ENCODE results near the gene PRPS1. TPM values are rescaled to one million over a fixed set of nuclear protein-coding genes. Genes with fewer than 3 reads are reported as not detected.
"Not testable (repeated sequence)": the region's sequence is repeated elsewhere in the genome, so short reads cannot be mapped to it uniquely, and the experiment has no call there.

The PRPS1 gene
- total RNA-seq, 2 donors from 2014 or later: 85.2 to 88.2 TPM

GRCh38 chrX:107671256-107671655, 42.9 kb downstream of the PRPS1 start:
- H3K27me3 Mint-ChIP-seq (ENCODE audit: low read depth): peaks cover 22% of the 10 kb centered on the region
- not testable (repeated sequence) for H3K4me3 Mint-ChIP-seq; H3K36me3 Mint-ChIP-seq (ENCODE audit: insufficient read depth in 2 of 2); ATAC-seq (replicated peaks in 1 of 2); DNase-seq; H3K27ac Mint-ChIP-seq; H3K9me3 Mint-ChIP-seq
- H3K4me1 Mint-ChIP-seq (ENCODE audit: low read depth): peaks cover 36% of the 10 kb centered on the region

- Mint-ChIP-seq H3K27me3 (ENCODE audit: low read depth) (peaks cover 15% of the 10 kb centered on the region), H3K36me3 (ENCODE audit: insufficient read depth in 2 of 2) (peaks cover 3 to 4% of the 10 kb centered on the region in 2 donors), H3K27ac (peak overlapping the region; percentile 76), H3K4me1 (ENCODE audit: low read depth) (peaks cover 46% of the 10 kb centered on the region), H3K9me3 (no peaks in the 10 kb centered on the region), H3K4me3 (peak overlapping the region; percentile 74 to 81)
- DNase-seq: peak; percentile 76 to 83
- ATAC-seq (replicated peaks in 1 of 2): peak; percentile 47 to 53
Observed at GRCh38 chrX:107672955-107673378, 44.7 kb downstream of the PRPS1 start.

- H3K9me3 Mint-ChIP-seq: no peaks in the 10 kb centered on the region
- peaks cover 20% of the 10 kb centered on the region for H3K27me3 Mint-ChIP-seq (ENCODE audit: low read depth)
- peak overlapping the region; percentile 74 to 81 for H3K4me3 Mint-ChIP-seq
- H3K27ac Mint-ChIP-seq: peak overlapping the region; percentile 76
- peaks cover 3 to 4% of the 10 kb centered on the region in 2 donors for H3K36me3 Mint-ChIP-seq (ENCODE audit: insufficient read depth in 2 of 2)
- DNase-seq: no peak
- peaks cover 51% of the 10 kb centered on the region for H3K4me1 Mint-ChIP-seq (ENCODE audit: low read depth)
- peak; percentile 0 to 1 for ATAC-seq (replicated peaks in 1 of 2)
Observed at GRCh38 chrX:107673431-107673830, 45.1 kb downstream of the PRPS1 start.

GRCh38 chrX:107673933-107674479, 45.7 kb downstream of the PRPS1 start:
- Mint-ChIP-seq H3K27ac (peak overlapping the region; percentile 15), H3K4me3 (peak overlapping the region; percentile 87 to 91), H3K9me3 (no peaks in the 10 kb centered on the region), H3K36me3 (ENCODE audit: insufficient read depth in 2 of 2) (peaks cover 3 to 4% of the 10 kb centered on the region in 2 donors), H3K27me3 (ENCODE audit: low read depth) (peaks cover 22% of the 10 kb centered on the region), H3K4me1 (ENCODE audit: low read depth) (peaks cover 54% of the 10 kb centered on the region)
- ATAC-seq (replicated peaks in 1 of 2) (peak; percentile 81 to 89), DNase-seq (peak; percentile 85 to 94)

- peaks cover 57% of the 10 kb centered on the region for H3K4me1 Mint-ChIP-seq (ENCODE audit: low read depth)
Observed at GRCh38 chrX:107674480-107675364, 46.4 kb downstream of the PRPS1 start.

GRCh38 chrX:107675365-107675654, 47.0 kb downstream of the PRPS1 start:
- ATAC-seq (replicated peaks in 1 of 2): no peak
- H3K4me1 Mint-ChIP-seq (ENCODE audit: low read depth): peaks cover 57% of the 10 kb centered on the region
- H3K36me3 Mint-ChIP-seq (ENCODE audit: insufficient read depth in 2 of 2): peaks cover 3 to 4% of the 10 kb centered on the region in 2 donors

More at GRCh38 chrX:107674480-107675364, 46.4 kb downstream of the PRPS1 start:
- peak overlapping the region; percentile 87 for H3K27ac Mint-ChIP-seq
- H3K4me3 Mint-ChIP-seq: peak overlapping the region; percentile 87 to 91
- H3K9me3 Mint-ChIP-seq: no peaks in the 10 kb centered on the region
- peaks cover 23% of the 10 kb centered on the region for H3K27me3 Mint-ChIP-seq (ENCODE audit: low read depth)
- H3K36me3 Mint-ChIP-seq (ENCODE audit: insufficient read depth in 2 of 2): peaks cover 3 to 4% of the 10 kb centered on the region in 2 donors
- peak; percentile 25 to 49 for DNase-seq
- peak; percentile 16 to 24 for ATAC-seq (replicated peaks in 1 of 2)

GRCh38 chrX:107675823-107676555, 47.7 kb downstream of the PRPS1 start:
- Mint-ChIP-seq H3K4me1 (ENCODE audit: low read depth) (peaks cover 57% of the 10 kb centered on the region), H3K9me3 (no peaks in the 10 kb centered on the region), H3K36me3 (ENCODE audit: insufficient read depth in 2 of 2) (peaks cover 3 to 4% of the 10 kb centered on the region in 2 donors), H3K27ac (no peak overlapping the region), H3K27me3 (ENCODE audit: low read depth) (peaks cover 35% of the 10 kb centered on the region), H3K4me3 (peak overlapping the region; percentile 87 to 91)
- ATAC-seq (replicated peaks in 1 of 2) (no peak), DNase-seq (no peak)

More at GRCh38 chrX:107675365-107675654, 47.0 kb downstream of the PRPS1 start:
- peak overlapping the region; percentile 87 to 91 for H3K4me3 Mint-ChIP-seq
- H3K9me3 Mint-ChIP-seq: no peaks in the 10 kb centered on the region
- no peak for DNase-seq
- H3K27me3 Mint-ChIP-seq (ENCODE audit: low read depth): peaks cover 28% of the 10 kb centered on the region
- peak overlapping the region; percentile 87 for H3K27ac Mint-ChIP-seq

GRCh38 chrX:107676559-107677378, 48.5 kb downstream of the PRPS1 start:
- Mint-ChIP-seq H3K4me3 (peak overlapping the region; percentile 87 to 91), H3K36me3 (ENCODE audit: insufficient read depth in 2 of 2) (peaks cover 3 to 4% of the 10 kb centered on the region in 2 donors), H3K4me1 (ENCODE audit: low read depth) (peaks cover 57% of the 10 kb centered on the region)

GRCh38 chrX:107677501-107677901, 49.2 kb downstream of the PRPS1 start:
- peaks cover 3 to 4% of the 10 kb centered on the region in 2 donors for H3K36me3 Mint-ChIP-seq (ENCODE audit: insufficient read depth in 2 of 2)
- peaks cover 35% of the 10 kb centered on the region for H3K27me3 Mint-ChIP-seq (ENCODE audit: low read depth)
- ATAC-seq (replicated peaks in 1 of 2) (no peak), DNase-seq (no peak)
- H3K27ac Mint-ChIP-seq: peak overlapping the region; percentile 89
- H3K9me3 Mint-ChIP-seq: no peaks in the 10 kb centered on the region
- peak overlapping the region; percentile 87 to 91 for H3K4me3 Mint-ChIP-seq
- peaks cover 57% of the 10 kb centered on the region for H3K4me1 Mint-ChIP-seq (ENCODE audit: low read depth)

More at GRCh38 chrX:107676559-107677378, 48.5 kb downstream of the PRPS1 start:
- DNase-seq: peak; percentile 56 to 63
- Mint-ChIP-seq H3K9me3 (no peaks in the 10 kb centered on the region), H3K27ac (peak overlapping the region; percentile 89), H3K27me3 (ENCODE audit: low read depth) (peaks cover 35% of the 10 kb centered on the region)
- ATAC-seq (replicated peaks in 1 of 2): peak; percentile 17 to 40

GRCh38 chrX:107677909-107678308, 49.6 kb downstream of the PRPS1 start:
- H3K27me3 Mint-ChIP-seq (ENCODE audit: low read depth): peaks cover 39% of the 10 kb centered on the region
- peaks cover 55% of the 10 kb centered on the region for H3K4me1 Mint-ChIP-seq (ENCODE audit: low read depth)
- no peaks in the 10 kb centered on the region for H3K9me3 Mint-ChIP-seq
- peaks cover 3 to 4% of the 10 kb centered on the region in 2 donors for H3K36me3 Mint-ChIP-seq (ENCODE audit: insufficient read depth in 2 of 2)
- no peak for ATAC-seq (replicated peaks in 1 of 2)
- no peak overlapping the region for H3K27ac Mint-ChIP-seq
- peak overlapping the region; percentile 87 to 91 for H3K4me3 Mint-ChIP-seq
- no peak for DNase-seq

GRCh38 chrX:107678957-107679740, 50.8 kb downstream of the PRPS1 start:
- H3K4me3 Mint-ChIP-seq: peak overlapping the region in 1 of 2 donors; percentile 52

More at GRCh38 chrX:107678957-107679740, 50.8 kb downstream of the PRPS1 start:
- peak; percentile 55 to 67 for DNase-seq
- Mint-ChIP-seq H3K36me3 (ENCODE audit: insufficient read depth in 2 of 2) (peaks cover 3 to 4% of the 10 kb centered on the region in 2 donors), H3K9me3 (no peaks in the 10 kb centered on the region), H3K4me1 (ENCODE audit: low read depth) (peaks cover 57% of the 10 kb centered on the region), H3K27ac (no peak overlapping the region), H3K27me3 (ENCODE audit: low read depth) (peaks cover 52% of the 10 kb centered on the region)
- ATAC-seq (replicated peaks in 1 of 2): peak in 1 of 2 donors; percentile 45

Measured in activated T-cell treated with anti-CD3 and anti-CD28 coated beads, Interleukin-2, amount 50 U/mL, for 72 hours (primary cell).